Hepatic stellate cell (primary cell): ENCODE data around the gene OLFM1.
"Not testable (repeated sequence)": the region's sequence is repeated elsewhere in the genome, so short reads cannot be mapped to it uniquely, and the experiment has no call there.

ENCODE experiments used
- DNase-seq: peaks from one replicate; pipeline ENCODE4 v3.0.0; 2011; ENCODE audit warnings: low spot score

The OLFM1 gene

DNA sequence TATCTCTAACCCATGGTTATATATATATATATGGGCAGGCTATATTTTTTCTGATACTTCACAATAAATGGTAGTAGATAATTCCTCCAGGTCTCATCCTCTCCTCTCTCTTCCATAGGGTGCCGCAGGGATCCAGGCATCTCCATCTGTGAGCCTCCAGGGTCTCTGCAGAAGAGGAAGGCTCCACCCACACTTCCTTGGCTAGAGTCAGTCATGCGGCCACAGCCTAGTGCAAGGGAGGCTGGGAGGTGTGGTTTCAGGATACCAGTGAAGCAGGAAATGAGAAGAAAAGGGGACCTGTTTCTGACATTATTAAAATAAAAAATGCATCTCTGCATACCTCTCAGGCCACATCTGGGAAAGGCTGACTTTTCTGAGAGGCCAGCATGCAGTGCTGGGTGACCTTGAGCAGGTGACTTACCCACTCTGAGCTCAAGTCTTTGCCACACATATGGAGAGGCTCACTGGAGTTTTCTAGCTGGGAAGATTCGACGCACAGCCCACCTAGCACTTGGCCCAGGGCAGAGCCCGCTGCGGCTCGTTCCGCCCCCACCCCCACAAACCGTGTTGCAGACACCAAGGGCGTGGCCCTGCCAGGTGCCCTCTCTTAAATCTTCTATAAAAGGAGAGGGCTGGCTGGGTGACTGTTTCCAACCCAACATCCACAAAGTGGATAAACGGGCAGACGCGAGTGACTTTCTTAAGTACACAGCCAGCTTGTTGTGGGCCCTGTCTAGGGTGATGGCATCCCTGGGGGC is 47.9 kb downstream of the OLFM1 start:
- DNase-seq, result no peak

DNA sequence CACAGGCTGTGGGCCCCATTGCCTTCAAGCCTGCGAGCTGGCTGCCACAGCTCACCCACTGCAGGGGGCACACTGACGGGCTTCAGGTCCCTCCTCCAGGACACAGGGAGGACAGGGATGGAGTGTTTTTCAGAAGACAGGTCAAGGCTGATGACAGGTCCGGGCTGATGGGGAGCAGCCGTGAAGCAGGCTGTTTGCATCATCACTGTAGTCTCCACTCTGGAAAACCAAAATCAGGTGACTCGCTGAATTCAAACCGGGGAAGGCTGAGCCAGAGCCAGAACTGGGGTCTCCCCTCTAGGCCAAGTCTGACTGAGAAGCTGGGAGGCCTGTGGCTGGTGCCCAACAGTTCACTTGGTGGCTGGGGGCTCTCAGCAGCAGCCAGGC is 48.5 kb downstream of the OLFM1 start:
- no peak for DNase-seq

DNA sequence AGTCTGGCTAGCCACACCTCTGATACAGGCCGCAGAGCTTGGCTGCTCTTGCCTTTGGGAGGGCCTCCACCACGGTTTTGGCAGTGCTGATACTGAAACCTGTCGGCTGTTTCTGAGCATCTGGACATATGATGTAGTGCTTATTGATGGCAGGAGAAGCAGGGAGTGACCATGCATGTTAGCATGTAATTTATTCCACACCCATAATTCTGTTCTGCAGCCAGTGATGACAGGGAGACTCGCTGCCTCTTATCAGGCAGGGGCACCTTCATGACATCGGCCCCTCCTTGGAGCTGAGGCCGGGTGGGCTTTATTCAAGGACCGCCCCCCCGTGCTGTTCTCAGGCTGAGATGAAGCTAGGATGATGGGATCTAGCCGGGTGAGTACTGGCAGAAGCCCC is 49.0 kb downstream of the OLFM1 start:
- no peak for DNase-seq

DNA sequence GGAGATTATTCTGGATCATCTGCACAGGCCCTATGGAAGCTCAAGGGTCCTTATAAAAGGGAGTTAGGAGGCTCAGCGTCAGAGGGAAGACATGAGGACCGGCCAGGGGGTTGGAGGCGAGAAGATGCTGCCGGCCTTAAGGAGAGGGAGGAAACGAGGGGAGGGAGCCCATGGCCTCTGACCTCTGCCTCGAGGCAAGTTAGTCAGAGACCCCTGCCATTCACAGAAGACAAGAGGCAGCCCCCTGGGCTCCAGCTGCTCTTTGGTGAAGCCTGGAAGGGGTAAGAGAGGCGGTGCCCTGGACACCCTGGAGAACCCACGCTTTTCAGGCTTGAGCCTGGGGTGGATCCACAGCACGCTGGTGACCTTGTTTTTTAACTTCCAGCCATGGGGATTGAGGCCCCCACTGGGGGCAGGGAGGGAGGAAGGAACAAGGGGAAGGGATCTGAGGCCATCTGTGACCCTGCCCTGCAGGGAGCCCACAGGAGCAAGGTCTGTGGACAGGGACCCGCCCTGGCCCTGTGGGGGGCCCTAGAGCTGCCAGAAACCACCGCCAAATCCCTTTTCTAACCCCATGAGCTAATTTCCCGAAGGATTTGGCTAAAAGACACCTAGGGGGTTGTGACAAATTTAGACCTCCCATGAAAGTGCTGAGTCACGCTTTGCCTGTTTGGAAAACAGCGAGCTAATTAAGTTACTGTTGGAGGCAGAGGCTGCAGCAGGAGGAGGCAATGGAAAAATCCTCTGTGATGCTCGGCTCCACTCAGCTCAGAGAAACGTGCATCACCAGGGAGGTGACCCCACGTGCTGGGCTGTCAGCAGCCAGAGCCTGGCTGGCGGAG is 49.7 kb downstream of the OLFM1 start:
- no peak for DNase-seq

DNA sequence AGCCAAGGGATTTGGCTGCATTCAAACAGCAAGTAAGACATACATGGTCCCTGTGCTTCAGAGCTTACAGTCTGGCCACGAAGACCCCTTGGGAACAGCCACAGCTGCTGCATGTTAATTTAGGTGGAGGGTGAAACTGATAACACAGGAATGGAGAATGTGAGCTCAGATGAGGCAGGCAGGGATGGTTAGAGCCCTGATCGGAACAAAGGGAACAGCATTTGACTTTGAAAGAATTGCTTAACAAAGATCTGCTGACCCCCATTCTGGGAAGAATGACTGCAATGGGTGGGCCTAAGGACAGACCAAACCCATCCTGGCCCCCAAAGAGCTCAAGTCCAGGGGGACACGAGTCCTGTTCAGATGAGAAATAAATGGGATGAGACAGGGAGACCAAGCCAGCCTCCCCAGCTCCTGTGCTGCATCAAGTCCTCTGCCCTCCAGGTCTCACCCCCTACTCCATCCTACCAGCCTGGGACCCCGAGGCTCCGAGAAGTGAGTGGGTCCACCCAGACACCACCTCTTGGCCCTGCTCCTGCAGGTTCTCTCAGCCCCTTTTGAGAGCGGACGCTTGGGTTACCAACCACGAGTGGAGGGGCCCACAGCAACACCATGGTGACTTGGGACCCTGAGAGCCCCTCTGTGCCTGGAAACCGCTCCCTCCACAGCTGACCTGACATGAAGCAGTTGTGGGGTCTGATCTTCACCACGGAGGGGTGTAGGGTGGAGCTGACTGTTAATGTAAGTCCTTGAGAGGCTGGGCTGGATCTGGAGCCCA is 50.8 kb downstream of the OLFM1 start:
- DNase-seq, result no peak

DNA sequence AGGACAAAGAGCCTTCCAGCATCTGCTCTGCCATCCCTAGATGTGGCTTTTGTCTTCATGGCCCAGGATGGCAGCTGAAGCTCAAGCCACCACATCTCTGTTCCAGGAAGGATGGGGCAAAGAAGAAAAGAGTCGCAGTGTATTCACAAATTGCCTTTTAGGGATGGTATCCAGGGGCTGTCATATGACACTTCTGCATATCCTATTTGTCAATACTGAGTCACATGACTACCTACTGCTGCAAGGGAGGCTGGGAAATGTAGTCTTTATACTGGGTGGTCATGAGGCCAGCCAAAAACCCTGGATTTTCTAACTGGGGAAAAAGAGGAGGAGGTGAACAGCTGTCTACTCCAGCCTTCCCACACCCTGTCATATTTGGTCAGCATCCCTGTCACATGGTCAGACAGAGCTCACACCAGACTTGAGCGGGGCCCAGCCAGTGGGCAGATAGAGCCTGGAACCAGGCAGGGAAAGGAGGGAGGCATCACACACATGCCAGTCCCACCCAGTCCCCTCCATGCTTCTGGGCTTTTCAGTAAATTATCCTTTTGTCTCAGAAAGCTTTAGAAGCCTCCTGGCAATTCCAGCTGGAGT is 52.0 kb downstream of the OLFM1 start:
- DNase-seq, result no peak

DNA sequence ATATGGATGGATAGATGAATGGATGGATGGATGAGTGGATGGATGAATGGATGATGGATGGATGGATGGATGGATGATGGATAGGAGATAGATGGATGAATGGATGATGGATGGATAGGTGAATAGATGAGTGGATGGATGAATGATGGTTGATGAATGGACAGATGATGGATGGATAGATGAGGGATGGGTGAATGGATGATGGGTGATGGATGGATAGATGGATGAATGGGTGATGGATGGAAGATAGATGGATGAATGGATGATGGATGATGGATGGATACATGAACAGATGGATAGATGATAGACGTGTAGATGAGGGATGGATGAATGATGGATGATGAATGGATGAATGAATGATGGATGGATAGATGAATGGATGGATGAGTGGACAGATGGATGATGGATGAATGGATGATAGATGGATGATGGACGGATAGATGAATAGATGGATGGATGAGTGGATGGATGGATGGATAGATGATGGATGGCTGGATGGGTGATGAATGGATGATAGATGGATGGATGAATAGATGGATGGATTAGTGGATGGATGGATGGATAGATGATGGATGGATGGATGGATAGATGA is 53.8 kb downstream of the OLFM1 start:
- DNase-seq, result no peak

DNA sequence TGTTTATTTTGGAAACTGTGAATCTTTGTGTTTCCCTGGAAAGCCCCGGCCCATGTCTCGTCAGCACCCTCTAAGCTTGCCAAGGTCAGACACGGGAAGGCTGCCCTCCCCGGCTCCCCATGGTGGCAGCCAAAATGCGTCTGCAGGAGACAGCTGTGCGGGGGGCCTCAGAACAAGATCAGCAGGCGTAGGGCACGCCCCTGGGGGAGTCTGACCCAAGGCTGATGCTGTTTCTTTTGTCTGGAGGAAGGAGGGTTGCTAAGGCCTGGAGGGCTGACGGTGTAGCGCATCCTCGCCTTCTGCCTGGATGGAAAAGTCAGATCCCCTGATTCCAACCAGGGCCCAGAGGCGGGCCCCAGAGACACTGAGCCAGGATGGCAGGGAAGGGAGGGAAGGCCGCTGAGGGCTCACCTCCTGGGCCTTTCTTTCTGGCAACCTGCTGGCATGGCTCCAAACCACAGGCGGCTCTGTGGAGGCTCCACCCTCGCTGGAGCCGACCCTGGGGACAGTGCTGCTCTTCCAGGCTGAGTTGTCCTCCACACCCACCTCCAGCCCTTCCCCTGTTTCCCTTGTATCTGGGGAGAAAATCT is 57.2 kb downstream of the OLFM1 start:
- DNase-seq, result no peak

DNA sequence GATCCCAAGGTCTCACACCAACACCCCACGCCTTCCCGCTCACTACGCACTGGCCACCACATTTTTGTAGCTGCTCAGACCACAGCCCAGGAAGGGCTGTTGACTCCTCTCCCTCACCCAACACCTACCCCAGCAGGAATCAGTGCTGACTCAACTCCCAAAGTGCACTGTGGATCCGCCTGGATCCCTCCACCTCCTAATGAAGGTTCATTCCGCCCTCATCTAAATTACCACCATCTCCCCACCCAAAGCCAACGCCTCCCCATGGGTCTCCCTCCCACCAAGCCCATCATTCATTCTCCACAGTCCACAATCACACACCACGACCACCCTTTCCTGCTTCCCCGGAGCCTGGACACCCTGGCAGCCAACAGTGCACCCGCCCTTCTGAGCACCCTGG is 57.8 kb downstream of the OLFM1 start:
- no peak for DNase-seq

DNA sequence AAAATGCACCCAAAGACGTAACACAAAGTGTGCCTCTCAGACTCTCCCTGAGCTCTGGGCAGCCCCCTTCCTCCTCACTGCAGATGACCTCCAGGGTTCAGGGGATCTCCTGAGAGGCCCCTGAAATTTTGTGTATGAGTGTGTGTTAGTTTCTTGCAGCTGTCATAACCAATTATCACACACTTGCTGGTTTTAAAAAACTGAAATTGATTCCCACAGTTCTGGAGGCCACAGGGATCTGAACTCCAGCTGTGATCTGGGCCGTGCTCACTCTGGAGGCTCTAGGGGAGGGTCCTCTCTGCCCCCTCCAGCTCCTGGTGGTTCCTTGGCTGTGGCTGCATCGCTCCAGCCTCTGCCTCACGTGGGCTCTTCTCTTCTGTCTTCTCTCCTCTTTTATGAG is 58.8 kb downstream of the OLFM1 start:
- no peak for DNase-seq

DNA sequence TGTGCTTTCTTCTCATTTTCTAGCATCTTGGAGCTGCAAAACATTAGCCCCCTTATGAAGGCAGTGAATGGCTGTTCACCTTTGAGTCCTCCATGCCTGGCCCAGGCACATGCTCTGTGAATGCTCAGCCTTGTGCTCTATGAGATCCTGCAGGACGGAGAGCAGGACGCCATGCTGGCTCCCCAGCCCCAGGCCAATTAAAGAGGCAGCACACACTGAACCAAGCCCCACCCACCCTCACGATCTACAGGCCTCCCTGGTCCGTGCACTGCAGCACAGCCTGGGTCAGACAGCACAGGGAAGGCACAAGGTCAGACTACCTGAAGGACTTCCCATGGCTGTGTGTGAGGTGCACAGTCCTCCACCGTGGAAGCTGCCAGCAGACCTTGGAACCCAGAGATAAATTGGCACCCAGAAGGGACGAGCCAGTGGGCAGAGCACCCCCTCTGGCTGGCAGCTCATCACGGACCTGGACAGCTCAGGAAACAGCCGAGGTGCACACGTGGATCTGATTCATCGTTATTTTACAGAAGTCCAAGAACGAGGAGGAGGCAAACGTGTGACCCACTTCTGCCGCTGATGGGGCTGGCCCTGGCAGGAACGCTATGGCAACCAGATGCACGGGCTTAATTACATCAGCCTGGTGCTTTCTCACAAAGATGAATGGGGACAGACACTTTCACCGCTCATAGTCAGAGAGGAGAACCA is 59.5 kb downstream of the OLFM1 start:
- no peak for DNase-seq

DNA sequence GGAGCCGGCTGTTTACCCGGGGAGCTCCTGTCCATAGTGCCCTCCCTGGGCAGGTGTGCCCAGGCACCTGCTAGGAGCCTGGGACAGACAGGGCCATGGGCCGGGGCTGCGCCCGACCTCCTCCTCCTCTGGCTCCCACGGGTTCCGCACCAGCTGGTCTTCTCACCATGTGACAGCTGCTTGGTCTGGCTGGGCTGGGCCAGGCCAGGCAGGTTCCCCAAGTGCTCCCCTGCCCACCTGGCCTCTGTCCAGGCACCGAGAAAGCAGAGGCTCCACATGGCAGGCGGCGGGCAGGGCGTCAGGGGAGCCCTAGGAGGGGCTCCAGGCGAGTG is 60.0 kb downstream of the OLFM1 start:
- no peak for DNase-seq

DNA sequence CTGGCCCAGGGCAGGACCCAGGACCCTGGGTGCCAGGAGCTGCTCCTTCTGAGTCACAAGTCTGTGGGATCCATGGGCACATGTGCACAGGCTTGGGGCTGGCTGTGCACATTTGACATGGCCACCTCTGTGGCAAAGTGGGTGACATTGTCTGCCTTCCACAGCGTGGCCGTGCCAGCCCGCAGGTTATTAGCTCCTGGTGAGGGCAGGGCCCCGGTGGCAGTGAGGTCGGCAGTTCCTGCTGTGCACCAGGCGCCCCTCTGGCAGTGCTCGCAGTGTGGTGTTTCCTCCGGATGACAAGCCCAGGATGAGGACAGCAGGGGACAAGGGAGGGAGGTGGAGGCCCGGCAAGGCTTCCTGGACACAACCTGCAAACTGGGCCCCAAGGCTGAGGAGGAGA is 60.5 kb downstream of the OLFM1 start:
- DNase-seq, result no peak

DNA sequence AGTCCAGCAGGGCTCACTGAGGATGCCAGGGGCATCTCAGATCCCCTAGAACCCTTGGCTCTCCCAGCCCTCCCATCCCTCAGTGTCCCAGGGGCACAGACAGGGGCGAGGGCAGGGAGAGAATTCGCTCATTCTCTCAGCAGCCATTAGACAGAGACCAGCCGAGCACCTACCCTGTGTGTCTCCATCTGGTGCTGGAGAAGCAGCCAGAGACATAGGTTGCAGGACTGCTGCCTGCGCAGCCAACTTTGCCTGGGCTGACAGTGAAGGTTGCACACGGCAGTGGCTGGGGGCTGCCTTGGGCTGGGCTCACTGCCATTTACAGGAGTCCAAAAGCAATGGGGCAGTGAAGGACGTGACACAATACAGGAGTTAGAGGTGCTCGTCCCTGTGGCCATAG is 60.9 kb downstream of the OLFM1 start:
- no peak for DNase-seq

DNA sequence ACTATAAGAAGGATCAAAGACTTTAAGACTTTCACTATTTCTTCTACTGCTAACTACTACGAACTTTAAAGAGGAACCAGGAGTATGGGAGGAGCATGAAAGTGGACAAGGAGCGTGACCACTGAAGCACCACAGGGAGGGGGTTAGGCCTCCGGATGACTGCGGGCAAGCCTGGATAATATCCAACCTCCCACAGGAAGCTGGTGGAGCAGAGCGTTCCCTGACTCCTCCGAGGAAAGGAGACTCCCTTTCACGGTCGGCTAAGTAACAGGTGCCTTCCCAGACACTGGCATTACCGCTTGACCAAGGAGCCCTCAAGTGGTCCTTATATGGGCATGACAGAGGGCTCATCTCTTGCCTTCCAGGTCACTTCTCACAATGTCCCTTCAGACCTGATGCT is 62.4 kb downstream of the OLFM1 start:
- not testable (repeated sequence) for DNase-seq

DNA sequence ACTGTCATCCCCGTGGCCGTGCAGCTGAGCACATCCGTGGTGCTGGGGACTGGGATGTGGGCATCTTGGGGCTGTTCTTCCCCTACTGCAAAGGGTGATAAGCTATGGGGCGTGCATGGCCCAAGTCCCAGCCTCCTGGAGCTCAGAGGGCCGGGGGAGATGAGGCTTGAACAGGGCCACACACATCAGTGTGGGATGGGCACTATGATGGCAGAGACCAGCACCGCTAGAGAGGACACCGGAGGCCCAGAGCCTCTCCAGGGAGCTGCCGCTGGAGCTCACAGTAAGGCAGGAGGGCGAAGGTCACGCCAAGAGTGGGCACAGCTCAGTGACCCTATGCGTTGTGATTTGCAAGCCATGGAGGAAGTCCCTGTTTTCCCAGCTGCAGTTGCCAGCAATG is 63.5 kb downstream of the OLFM1 start:
- DNase-seq, result no peak

DNA sequence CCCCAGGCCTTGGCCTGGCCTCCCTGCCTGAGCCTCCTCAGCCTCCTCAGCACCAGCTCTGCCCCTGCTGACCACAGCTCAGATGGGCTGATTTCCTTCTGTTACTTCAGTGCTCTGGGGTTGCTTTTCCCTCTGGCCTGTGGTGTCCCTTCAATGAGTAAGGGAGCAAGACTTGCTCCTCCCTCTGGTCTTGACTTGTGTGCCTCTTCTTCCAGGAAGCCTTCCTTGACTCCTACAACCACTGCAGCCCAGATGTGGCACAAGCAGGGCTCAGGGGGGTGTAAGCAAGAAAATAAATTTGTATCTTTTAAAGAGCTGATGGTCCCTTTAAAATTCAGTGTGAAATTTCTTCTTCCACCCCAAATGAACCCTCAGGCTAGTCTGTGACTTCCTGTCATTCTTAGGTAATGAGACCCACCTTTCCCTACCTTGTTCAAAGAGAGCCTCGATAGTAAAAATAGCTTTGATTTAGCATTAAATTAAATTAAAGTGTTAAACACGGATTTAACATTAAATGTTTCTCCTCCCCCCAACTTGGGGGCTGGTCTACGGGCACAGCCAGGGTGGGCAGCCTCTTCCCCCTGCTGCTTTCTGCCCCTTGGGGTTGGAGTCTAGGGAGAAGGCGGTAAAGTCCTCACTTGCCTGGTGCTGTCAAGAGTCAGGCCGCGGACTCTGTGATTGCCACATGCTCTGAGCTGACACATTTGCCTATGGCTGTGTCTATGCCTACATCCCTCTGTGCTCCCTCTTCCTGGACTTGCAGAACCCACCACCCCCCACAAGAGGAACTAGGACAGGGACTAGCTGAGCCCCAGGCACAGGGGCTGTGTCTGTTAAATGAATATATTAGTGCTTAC is 64.5 kb downstream of the OLFM1 start:
- no peak for DNase-seq

DNA sequence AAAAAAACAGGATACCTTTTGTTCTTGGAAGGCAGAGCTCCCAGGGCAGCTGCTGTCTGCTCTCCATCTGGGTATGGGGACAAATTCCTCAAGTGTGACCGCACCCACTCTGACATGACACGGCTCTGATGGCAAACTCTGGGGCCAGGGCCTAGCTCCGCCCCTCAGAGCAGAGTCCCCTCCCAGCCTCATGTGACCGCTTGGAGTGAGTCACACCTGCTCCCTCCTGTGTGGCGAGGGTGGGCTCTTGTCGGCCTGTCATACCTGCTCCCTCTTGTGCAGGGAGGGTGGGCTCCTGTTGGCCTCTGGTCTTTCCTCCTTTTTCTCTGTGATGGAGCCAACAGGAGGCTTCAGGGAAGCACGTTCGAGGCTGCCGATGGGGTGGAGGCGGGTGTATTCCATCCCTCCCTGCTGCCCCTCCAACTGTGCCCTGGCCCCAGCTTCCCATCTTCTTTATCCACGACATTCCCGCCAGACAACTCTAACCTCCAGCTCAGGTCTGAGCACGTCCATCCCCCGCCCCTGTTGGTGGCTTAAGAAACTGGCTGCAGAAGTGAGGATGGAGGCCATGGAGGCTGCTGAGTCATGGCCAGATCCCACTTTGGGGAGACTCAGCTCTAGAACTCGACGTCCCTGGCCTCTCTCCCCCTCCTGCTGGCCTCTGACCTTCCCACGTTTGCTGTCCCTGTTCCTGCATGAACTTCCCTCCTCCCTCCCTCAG is 65.3 kb downstream of the OLFM1 start:
- no peak for DNase-seq

DNA sequence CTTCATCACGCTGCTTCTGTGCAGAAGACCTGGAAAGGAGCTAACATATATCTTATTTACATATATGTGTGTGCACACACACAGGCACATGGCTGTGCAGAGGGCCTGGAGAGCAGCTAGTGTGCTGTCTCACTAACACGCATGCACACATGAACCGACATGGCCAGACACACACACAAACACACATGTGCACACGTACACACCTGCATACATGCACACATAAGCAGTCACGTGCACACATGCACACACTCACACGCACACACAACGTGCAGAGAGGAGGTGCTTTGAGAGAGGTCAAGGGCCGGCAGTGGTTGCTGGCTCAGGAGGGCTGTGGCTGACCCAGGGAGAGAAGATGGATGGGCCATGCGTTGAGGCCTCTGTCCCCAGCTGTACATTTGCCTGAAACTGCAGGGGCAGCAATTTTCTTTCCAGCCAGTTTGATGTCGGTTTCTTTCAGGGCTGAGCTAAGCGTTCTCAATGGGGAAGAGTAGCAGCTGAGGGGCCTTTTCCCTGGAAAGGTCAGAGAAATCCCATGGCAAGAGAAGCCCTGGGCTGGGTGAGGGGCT is 66.7 kb downstream of the OLFM1 start:
- no peak for DNase-seq
